ENCODE measurements around the gene GAMT.
A peak's percentile ranks its signal among the peaks of the same experiment; 100 is the strongest.

Gene GAMT

DNA sequence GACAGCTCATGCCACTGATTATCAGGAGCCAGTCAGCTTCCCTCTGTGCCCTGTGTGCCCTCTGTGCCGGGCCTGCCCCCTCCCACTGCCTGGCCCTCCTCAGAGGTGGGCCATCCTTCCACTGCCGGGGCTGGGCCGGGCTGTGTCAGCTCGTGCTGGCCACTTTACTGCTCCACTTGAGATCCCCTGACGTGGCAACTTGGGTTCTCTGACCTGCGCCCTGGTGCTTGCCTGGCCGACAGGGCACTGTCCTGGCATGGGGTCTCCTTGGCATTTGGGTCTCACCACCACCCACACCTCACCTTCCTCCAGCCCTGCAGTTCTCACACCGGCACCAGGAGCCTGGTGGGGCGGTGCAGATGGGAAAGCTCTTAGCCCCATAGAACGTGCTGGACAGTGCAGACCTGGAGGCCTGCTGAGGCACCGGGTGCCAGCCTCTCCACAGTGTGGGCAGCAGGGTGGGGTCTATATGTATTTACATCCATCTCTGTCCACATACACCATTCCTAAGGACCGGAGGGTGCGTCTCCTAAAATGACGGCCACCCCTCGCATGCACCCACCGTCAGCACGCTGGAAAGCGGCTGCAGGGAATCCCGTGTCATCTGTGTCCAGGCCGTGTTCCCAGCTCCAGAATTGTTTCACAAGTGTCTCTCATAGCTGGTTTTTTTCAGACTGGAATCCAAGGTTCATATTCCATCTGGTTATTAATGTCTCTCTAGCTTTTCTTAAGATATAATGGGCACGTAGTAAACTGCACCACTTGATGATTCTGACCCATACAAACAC, 17.8 kb upstream of the GAMT start:
- no peak for DNase-seq (ENCODE audit: low read depth, low spot score)

DNA sequence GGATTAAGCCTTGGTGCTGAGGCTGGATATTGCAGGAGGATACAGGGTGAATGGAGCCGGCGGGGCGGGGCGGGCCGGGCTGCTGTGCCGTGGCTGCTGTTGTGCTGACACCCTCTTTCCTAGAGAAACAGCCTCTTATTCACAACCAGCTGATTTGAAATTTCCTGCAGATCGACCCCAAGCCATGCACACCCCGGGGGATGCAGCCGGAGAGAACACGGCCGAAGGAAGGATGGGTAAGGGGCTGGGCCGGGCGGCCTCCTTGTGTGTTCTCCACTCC, 17.1 kb upstream of the GAMT start:
- DNase-seq (ENCODE audit: low read depth, low spot score): no peak

GRCh38 chr19:1417681-1418495, 16.5 kb upstream of the GAMT start:
- no peak for DNase-seq (ENCODE audit: low read depth, low spot score)

DNA sequence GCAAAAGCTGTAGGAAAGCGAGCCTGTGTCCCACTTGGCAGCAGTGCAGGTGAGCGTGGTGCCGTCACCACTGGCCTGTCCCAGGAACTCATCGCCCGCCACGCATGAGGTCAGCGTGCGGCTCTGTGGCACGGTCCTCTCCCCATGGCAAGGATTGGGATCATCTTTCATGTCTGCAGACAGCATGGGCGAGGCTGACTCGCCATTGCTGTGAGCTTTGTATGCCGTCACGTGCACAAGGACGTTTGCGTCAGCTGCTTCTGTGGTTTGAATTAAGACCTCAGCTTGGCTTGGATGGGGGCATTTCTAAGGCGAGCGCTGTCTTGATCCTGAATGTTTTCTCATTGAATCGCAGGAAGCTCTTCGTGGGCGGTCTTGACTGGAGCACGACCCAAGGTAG, 15.8 kb upstream of the GAMT start:
- no peak for DNase-seq (ENCODE audit: low read depth, low spot score)

DNA sequence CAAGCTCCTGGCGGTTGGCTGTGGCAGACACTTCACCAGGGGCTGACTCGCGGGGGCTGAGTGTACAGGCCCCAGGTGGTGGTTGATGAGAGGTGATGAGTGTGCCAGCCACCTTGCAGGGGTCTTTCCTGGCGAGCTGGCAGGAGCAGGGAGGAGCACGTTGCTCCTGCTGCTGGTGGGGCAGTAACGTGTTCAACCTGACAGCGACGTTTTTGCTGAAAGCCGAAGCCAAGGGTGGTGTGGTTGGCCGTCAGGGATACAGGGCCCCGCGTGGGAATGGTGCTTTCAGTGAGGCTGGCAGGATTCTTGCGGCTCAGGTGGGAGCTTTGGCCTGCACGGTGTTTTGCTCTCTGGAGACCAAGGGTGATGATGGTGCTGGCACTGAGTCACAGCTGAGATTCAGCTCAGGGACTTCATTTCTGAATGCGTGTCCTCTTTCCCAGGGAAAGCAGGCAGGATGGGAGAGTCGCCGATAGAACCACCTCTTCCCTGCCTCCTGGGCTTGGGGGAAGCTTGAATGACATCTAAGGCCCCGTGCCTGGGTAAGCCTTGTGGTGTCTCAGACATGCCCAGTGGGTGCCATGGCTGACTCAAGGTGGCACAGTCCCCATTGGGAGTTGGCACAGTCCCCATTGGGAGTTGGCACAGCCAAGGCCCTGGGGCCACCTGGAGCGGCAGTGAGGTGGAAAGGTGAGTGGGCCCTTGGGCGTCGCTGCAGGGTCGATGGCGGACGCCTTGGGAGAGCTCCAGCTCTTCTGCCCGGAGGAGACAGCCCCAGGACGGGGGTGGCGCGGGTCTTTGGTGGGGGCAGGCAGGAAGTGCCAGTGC, 14.9 kb upstream of the GAMT start:
- no peak for DNase-seq (ENCODE audit: low read depth, low spot score)

GRCh38 chr19:1412995-1413800, 11.9 kb upstream of the GAMT start:
- DNase-seq (ENCODE audit: low read depth, low spot score): no peak

GRCh38 chr19:1412323-1412923, 11.1 kb upstream of the GAMT start:
- no peak for DNase-seq (ENCODE audit: low read depth, low spot score)

- no peak for DNase-seq (ENCODE audit: low read depth, low spot score)
Observed at GRCh38 chr19:1411255-1412191, 10.2 kb upstream of the GAMT start.

DNA sequence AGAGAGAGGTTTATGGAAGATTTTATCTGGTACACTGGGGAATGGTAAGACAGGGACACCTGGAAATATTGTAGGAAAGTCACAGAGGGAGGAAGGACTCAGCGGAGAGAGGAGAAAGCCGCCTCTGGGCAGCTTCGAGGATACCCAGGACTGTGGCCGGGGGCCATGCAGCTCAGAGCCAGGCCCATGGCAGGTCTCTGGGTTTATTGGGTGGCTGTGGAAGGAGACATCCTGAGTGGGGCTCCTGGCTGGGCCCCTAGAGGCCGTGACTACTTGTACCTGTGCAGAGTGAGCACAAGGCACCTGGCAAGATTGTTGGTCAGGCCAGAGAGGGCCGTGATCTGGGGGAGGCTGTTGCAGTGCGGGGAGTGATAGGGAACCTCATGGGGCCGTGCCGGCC, 9.4 kb upstream of the GAMT start:
- DNase-seq (ENCODE audit: low read depth, low spot score): no peak

- no peak for DNase-seq (ENCODE audit: low read depth, low spot score)
Observed at GRCh38 chr19:1410136-1410786, 8.9 kb upstream of the GAMT start.

DNA sequence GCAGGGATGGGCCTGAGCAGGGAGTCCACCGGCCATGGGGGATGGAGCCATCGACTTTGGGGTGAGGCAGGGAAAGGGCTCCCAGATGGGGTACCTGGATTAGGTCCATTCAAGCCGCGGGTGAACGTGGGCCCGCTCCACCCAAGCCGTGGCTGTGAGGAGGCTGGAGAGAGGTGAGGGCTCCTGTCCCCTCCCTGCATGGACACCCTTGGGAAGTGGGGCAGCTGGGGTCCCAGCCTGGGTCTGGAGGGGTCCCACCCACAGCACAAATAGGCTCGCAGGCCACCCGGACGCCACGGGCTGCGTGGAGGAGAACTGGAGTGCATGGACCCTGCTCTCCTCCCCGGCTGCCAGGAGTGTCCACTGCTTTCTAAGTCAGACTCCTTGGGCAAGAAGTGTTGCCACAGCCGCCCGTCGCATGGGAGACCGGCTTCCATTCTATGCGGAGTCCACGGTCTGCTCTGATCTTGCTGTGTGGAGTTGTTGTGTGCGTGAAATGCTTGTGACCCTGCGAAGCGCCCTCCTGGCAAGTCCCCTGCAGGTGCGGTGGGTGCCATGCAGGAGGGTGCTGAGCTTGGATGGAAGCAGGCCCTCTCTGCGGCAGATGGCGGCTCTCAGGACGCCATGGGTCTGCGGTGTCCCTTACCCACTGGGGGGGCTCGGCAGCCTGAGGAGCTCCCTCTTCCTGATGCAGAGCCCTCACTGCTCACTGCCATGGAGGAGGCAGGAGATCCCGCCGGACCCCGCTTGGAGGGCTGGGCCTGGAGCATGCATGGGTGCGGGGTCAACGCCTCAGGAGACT, 8.1 kb upstream of the GAMT start:
- DNase-seq (ENCODE audit: low read depth, low spot score): no peak

DNA sequence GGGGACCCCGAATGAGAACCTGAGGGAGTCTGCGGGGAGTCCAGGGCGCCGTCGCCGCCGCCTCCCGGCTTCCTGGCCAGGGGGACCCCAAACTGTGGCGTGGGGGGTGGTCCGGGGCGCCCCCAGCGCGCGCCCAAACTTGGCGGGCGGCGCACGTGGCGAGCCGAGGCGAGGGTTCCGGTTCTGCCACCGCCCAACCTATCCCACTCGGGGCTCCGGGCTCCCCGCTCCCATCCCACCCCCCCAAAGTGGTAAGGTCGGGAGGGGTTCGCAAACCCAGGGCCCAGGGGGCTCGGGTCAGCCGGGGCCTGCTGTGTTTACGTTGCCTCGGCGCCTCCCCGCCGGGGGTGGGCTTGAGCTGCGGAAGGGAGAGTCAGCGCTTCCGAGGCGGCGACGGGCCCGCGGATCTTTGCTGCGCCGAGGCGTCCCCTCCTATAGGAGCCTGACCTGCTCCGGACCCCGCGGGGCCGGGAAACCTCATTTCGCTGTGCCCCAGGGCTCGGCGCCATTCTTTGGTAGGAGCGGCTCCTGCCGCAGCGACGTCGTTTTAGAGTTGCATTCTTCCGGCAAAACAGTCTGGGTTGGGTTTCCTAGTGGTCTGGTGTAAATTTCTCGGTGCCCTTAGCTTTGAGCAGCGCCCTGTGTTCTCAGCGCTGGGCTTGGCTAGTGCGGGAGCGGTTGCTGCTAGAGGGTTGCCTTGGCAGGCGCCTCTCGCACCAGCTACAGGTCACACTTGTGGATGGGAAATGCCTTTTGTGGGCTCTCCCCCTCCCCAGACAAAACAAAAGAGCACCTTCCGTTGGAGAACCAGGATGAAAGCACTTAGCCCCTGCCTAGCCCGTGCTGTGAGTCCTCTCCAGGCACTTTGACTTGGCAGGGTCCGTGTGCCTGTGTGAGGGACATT, 7.2 kb upstream of the GAMT start:
- no peak for DNase-seq (ENCODE audit: low read depth, low spot score)

DNA sequence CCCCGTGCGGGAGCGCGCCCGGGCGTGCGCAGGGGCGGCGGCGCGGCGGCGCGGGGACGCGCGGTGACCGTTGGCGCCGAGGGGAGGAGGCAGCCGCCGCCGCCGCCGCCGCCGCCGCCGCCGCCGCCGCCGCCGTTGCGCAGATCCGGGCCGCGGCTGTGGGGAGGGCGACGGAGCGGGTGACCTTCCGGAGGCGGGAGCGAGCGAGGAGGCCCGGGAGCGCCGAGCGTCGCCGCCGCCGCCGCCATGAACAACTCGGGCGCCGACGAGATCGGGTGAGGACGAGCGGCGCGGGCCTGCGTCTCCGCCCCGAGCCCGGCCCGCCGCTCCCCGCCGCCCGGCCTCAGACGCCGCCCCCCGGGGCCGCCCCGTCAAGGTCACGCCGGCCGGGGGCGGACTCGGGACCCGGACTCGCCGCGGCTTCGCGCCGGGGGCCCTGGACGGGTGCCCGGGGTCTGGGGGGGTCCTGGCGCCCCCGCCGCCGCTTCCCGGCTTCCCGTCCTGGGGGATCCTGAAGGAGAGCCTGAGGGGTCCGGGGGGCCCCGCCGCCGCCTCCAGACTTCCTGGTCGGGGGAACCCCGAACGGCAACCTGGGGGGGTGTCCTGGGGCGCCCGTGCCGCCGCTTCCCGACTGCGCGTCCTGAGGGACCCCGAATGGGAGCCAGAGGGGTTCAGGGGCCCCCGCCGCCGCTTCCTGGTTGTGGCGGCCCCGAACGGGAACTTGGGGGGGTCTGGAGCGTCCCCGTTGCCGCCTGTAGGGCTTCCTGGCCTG, 6.4 kb upstream of the GAMT start, which contains the start of gene DAZAP1:
DAZAP1 (plus strand) TSS at position 59 of the 772 bp plus-strand sequence; CDS start at position 247, 188 bp downstream.
- no peak for DNase-seq (ENCODE audit: low read depth, low spot score)

DNA sequence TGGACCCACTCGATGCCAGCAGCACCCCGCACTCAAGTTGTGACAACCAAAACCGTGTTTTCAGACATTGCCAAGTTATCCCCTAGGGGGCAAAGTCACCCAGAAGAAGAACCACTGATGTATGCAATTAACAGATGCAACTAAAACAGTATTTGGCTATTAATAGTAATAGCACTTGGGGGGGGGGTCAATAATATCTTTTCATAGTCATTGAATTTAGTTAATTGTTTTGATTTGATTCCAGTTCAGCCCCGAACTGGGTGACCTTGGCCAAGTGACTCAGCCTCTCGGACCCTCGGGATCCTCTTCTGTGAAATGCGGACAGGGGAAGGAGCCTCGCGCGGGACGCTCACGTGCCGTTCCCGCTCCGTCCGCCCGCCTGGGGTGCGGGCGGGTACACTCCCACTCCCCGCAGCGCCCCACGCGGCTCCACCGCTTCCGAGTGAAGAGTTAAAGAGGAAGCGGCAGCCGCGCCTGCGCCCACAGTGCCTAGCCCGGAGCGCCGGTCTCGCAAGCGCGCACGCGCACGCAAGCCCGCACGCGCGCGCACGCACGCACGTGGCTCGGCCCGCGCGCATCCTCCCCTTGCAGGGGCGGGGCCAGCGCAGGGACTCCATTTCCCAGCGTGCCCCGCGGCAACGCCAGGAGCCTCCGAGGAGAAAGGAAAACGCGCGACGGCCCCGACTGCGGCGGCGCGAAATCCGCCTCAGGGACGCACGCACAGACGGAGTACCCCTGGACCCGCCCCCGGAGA, 5.6 kb upstream of the GAMT start:
- peak; percentile 95 for DNase-seq (ENCODE audit: low read depth, low spot score)

DNA sequence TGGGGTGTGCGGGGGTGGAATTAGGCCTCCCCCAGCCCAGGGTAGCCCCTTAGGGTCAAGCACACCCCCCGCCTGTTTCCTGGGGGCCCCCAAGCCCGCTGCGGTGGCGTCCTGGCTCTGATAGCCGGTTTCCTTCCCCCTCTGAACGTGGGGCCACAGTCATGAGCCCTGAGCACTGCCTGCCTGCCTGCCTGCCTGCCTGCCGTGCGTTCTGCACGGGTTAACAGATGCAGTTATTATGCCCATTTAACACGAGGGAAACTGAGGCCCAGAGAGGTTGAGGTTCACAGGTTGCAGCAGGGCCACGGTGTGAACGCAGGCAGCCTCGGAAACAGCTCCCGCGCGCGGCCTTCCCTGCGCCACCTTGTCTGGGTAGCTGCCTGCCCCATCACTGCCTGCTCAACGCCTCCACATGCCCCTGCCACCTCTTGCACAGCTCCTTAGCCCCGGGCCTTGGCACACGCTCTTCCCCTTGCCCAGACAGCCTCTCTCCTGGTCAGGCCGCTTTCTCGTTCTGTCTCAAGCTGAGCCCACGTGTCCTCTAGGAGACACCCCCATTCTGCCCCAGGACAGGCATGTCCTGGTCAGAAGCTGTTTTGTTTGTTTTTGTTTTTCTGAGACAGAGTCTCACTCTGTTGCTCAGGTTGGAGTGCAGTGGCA, 1.2 kb upstream of the GAMT start:
- no peak for DNase-seq (ENCODE audit: low read depth, low spot score)

GRCh38 chr19:1401889-1402217, 511 bp upstream of the GAMT start:
- DNase-seq (ENCODE audit: low read depth, low spot score): no peak

Data from brain pericyte (primary cell).